Measurements from ENCODE around the gene USP36.

DNA sequence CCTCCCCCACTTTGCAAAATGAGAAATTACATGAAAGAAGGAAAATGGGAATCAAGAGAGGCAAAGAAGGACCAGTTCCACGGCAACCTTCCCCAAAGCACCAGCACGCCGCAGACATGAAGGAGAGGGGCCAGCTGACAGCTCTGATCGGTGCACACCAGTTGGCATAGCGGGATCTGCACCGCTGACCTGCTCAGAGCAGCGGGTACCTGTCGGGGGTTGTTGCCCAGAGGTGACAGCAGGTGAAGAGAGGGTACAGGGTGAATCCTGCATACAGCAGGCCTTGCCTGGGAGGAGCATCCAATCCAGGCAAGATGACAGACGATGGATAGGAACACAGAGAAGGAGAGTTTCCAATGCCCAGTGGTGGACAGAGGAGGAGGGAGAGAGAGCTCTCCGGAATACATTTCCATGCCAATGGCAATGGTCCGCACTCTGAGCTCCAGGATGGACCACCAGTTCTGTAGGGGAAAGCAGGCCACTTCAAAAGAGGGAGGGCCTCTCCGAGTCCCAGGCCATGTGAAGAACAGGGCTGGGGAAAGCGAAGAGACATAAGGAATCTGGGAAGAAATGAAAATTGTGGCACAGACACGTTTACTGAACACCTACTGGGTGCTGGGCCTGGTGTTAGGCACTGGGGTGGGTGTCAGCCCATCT, 38.4 kb upstream of the USP36 start:
- no peak for TF ChIP-seq CTCF (IDR thresholded peaks at IDR 0.05)
- no peak for TF ChIP-seq POLR2AphosphoS5 (IDR thresholded peaks at IDR 0.05)

Data from prostate gland (tissue), 2 donors.